T-helper 1 cell (primary cell): Measurements from ENCODE around the gene STRBP.
A peak's percentile ranks its signal among the peaks of the same experiment; 100 is the strongest.
"Not testable (repeated sequence)": the region's sequence is repeated elsewhere in the genome, so short reads cannot be mapped to it uniquely, and the experiment has no call there.

Experiments used
- DNase-seq, 5 donors: peaks; one replicate each; pipeline ENCODE4 v3.0.0-alpha.2; 2012 to 2020

STRBP gene

GRCh38 chr9:123282362-123283047 is 14.1 kb upstream of the STRBP start:
- no peak for DNase-seq

DNA sequence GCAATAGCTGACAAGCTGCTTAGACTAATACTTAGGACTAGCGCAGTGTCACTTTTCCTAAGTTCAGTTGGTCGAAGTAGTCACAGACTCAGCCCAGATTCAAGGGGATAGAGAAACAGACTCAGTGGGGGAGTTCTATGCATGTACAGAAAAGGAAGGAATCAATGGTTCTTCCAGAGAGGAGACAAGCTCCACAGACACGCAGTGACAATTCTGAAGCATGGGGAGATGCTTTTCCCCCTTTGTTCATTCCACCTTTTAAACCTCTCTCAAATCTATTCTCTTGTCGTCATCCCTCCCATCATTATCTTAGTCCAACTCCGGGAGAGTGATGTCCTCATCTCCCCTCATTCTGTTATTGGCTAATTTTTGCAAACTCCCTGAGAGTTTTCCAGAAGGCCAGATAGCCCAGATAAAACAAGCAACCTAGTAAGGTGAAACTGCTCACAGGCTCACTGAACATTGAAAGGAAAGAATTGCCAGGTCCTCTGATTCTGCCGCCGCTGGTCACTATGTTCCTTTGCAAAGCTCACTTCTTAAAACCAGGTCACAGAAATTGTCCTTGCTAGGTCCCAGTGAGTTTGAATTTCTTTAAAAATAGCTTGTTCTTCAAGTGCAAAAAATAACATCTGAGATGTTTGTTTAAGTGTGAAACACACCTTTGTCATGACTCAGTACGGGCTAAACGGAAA is 13.4 kb upstream of the STRBP start:
- DNase-seq = no peak

GRCh38 chr9:123278879-123279493 is 10.6 kb upstream of the STRBP start:
- DNase-seq = not testable (repeated sequence)

DNA sequence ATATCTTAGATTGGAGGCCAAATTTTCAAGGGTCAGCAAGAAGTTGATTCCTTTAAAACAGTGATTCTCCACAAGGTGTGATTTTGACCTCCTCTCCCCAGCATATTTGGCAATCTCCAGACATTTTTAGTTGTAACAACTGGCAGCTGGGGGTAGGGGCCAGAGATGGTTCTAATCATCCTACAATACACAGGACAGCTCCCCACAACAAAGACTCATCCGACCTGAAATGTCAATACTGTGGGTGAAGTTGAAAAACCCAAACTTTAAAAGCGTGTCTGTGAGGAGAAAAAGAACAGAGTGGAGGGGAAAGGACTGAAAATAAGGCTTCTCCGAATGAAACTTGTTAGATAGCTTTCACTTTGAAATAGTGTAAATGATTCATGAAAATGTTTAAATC is 10.0 kb upstream of the STRBP start:
- no peak for DNase-seq

GRCh38 chr9:123276551-123276950 is 8.2 kb upstream of the STRBP start:
- DNase-seq = no peak

DNA sequence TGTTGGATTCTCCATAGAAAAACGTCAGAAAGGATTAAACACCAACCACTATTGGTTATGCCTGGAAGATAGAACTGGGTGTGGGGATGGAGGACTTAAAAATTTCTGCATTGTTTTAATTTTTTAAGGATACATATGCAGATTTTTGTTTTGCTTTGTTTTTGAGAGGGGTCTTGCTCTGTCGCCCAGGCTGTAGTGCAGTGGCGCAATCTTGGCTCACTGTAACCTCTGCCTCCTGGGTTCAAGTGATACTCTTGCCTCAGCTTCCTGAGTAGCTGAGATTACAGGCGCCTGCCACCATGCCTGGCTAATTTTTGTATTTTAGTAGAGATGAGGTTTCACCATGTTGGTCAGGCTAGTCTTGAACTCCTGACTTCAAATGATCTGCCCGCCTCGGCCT is 2.7 kb upstream of the STRBP start:
- not testable (repeated sequence) for DNase-seq

DNA sequence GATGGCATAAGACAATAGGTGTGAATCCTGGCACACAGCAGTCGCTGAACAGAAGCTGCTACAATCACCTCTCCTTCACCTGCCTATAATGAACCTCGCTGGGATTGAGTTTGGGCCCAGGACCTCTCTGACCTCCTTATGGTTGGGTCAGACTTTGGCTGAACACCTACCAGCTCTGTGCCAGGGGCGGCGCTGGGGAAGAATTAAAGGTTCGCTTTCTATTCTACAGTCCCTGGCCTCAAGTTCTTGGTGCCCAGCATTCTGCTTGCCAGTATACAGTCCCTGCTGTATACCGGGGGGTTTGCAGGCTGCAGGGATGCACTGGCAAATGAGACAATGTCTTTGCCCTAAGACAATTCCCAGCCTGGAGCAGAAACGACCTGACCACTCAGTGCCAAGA is 895 bp upstream of the STRBP start:
- DNase-seq = no peak

DNA sequence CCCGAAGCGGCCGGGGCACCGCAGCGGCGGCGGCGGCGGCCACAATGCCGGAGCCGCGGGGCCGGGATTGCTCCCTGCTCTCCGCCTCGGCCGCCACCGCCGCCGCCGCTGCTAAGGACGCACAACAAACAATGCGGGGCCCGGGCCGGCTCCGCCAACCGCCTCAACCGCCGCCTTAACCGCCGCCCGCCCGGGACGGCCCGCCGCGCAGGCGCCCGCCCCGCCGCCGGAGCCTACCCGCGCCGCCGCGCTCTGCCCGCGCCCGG is 254 bp downstream of the STRBP start:
- no peak for DNase-seq

GRCh38 chr9:123267481-123268198 is 746 bp downstream of the STRBP start:
- DNase-seq = peak in 3 of 5 donors; percentile 4 to 14 (median 5)

GRCh38 chr9:123266655-123267399 is 1.6 kb downstream of the STRBP start:
- DNase-seq = no peak

DNA sequence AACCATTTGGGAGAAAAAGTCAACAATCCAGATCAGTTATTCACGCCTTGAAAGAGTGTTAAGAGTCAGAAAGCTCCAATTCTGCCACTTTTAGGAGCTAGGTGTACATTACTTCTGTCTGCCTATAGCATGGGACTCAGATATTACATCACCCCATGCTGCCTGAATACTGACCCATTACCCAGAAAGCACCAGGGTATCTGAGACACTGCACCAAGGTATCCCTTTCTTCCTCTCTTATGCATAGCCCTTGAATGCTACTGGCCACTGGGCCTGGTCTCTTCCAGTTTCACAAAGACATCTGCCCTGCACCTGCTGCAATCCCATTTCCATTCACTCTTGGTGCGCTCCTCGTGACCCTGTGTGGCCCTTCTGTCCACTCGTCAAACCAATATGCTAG is 2.6 kb downstream of the STRBP start:
- no peak for DNase-seq

- no peak for DNase-seq
Observed at GRCh38 chr9:123263227-123263626, 5.2 kb downstream of the STRBP start.

- no peak for DNase-seq
Observed at GRCh38 chr9:123262338-123262737, 6.0 kb downstream of the STRBP start.

DNA sequence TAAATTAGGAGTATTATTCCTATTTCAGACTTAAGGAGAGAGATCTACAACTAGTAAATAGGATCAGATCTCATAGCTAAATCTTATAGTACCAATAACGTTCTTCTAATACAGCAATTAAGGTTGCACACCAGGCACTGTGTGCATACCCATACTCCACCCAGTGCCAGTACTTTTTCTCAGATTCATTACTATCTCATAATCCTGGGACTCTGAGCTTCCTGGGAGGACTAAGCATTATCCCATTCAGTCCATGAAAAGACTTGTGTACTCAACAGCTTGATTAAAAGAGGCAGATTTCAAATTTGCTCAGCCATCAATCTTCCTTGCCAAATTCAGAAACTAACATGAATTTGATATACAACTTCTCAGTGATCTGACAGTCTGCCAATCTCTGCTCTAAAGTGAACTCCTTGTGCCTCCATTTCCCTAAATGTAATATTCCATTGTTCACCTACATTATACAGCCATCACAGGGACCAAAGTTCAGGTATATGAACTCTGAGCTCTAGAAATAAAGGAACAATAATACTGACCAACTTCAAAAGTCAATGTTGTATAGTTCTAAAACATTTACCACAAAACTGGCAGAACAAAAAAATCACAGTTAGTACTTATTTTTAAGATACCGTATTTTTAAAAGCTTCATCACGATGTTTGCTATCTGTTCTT is 7.2 kb downstream of the STRBP start:
- DNase-seq = no peak

DNA sequence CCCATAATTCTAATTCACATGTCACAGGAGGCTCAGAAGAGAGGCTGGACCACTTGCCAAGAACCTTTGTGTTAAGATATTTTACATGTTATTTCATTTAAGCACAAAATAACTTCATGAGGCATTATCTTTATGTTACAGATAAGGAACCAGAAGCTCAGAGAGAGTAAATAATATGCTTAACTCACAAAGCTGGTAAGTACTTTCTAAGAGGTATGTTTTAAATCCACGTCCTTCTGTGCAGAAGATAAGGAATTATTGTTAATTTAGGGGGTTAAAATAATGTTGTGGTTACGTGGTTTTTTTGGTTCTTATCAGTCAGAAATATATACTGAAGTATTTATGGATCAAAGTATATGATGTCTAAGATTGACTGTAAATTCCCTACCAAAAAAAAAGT is 8.0 kb downstream of the STRBP start:
- no peak for DNase-seq

GRCh38 chr9:123257276-123257675 is 11.1 kb downstream of the STRBP start:
- DNase-seq = no peak

GRCh38 chr9:123255718-123256117 is 12.7 kb downstream of the STRBP start:
- no peak for DNase-seq

- DNase-seq = no peak
Observed at GRCh38 chr9:123253204-123253603, 15.2 kb downstream of the STRBP start.

DNA sequence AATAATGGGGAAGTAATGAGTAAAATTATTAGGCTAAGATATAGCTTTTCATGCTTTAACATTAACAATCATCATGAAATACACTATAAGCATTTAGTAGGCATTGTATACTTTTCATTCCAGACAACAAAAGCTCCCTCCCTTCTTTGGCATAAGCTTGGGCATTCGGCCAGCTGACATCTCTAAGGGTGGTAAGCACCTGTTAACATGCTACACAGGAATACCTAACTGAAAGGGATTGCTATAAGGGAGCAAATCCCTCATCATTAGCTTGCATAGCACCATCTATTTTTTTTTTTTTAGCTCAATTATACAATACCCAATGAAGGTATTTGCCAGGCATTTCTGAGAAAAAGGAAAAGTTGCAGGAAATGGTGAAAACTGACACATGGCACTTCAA is 16.6 kb downstream of the STRBP start:
- DNase-seq = no peak

DNA sequence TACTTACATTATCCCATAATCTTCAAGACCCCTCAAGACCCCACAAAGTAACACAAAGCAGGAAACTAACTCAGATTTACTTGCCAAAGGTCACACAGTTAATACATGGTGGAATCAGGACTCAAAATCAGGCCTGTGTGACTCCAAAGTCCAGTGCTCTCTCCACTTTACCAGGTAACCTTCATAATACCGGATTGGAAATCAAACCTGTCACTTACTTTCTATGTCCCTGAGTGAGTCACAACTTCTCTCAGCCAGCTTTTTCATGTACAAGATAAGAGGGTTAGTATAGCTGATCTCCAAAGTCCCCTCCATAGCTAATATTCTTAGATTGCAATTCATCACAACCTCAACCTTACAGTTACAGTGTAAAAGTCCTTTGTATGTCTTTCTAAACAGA is 17.1 kb downstream of the STRBP start:
- DNase-seq = no peak

DNA sequence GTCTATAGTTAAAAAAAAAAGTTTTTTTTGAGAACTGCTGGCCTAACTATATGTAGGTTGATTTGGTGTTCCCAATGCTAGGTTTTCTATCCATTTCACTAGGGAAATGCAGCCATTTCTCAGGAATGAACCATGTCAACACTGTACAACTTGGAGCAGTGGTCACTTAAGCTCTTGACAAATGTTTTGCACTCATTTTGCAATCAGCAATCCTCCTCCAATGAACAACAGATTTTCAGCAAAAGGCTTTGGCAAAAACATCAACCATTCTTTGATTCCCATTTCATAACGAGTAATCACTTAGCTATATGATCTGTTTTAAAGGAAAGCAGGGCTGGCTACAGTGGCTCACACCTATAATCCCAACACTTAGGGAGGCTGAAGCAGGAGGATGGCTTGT is 17.9 kb downstream of the STRBP start:
- DNase-seq = no peak

DNA sequence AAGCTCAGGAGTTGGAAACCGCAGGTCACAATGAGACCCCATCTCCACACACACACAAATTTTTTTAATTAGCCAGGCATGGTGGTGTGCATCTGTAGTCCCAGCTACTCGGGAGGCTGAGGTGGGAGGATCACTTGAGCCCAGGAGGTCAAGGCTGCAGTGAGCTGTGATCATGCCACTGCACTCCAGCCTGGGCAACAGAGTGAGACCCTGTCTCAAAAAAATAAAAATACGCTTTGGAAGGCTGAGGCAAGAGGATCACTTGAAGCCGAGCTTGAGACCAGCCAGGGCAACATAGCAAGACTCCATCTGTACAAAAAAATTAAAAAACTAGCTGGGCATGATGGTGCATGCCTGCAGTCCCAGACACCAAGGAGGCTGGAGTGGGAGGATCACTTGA is 19.2 kb downstream of the STRBP start:
- not testable (repeated sequence) for DNase-seq

- DNase-seq = no peak
Observed at GRCh38 chr9:123248630-123249029, 19.8 kb downstream of the STRBP start.
